Hepatocyte (in vitro differentiated cells): ENCODE data around the gene PTCH2. TPM values are rescaled to one million over a fixed set of nuclear protein-coding genes. Genes with fewer than 3 reads are reported as not detected.

Experiments used
- DNase-seq: peaks from one replicate; pipeline ENCODE4 v3.0.0-alpha.2; 2016; ENCODE audit warnings: low spot score
- H2AFZ ChIP-seq: fragments of 200-600 bp; sonication (generic); 2 replicates; pipeline ENCODE4 v1.6.0; 2016; ENCODE audit warnings: antibody characterized with exemption, mild to moderate bottlenecking
- H3K27ac ChIP-seq: fragments of 200-600 bp; sonication (generic); 2 replicates; pipeline ENCODE4 v1.5.1; 2016; ENCODE audit warnings: mild to moderate bottlenecking
- H3K27me3 ChIP-seq: fragments of 200-600 bp; sonication (generic); 2 replicates; pipeline ENCODE4 v1.6.1; 2016
- H3K36me3 ChIP-seq: fragments of 200-600 bp; sonication (generic); replicated peaks from 2 replicates; pipeline ENCODE4 v1.5.1; 2016; ENCODE audit warnings: low read depth; ENCODE audit not compliant: insufficient read depth
- H3K4me1 ChIP-seq: fragments of 200-600 bp; sonication (generic); 2 replicates; pipeline ENCODE4 v1.5.1; 2016; ENCODE audit warnings: mild to moderate bottlenecking, moderate library complexity; ENCODE audit not compliant: insufficient read depth
- H3K4me2 ChIP-seq: fragments of 200-600 bp; sonication (generic); 2 replicates; pipeline ENCODE4 v1.6.0; 2016
- H3K4me3 ChIP-seq: fragments of 200-600 bp; sonication (generic); 2 replicates; pipeline ENCODE4 v1.5.1; 2016; ENCODE audit warnings: mild to moderate bottlenecking
- H3K79me2 ChIP-seq: fragments of 200-600 bp; sonication (generic); 2 replicates; pipeline ENCODE4 v1.6.0; 2017; ENCODE audit warnings: mild to moderate bottlenecking
- H3K9me2 ChIP-seq: fragments of 200-600 bp; sonication (generic); replicated peaks from 2 replicates; pipeline ENCODE4 v1.6.0; 2017; ENCODE audit warnings: mild to moderate bottlenecking; ENCODE audit not compliant: insufficient read depth
- H3K9me3 ChIP-seq: fragments of 200-600 bp; sonication (generic); 2 replicates; pipeline ENCODE4 v1.5.1; 2016; ENCODE audit warnings: low read depth, mild to moderate bottlenecking
- H4K20me1 ChIP-seq: fragments of 200-600 bp; sonication (generic); 2 replicates; pipeline ENCODE4 v1.6.0; 2016; ENCODE audit warnings: mild to moderate bottlenecking; ENCODE audit not compliant: insufficient read depth, poor library complexity, severe bottlenecking
- EZH2 ChIP-seq: fragments of 200-600 bp; sonication (generic); IDR thresholded peaks from 2 replicates; pipeline ENCODE4 v1.6.1; 2016; ENCODE audit warnings: antibody characterized with exemption, mild to moderate bottlenecking, borderline replicate concordance
- EZH2phosphoT487 ChIP-seq: fragments of 200-600 bp; sonication (generic); IDR thresholded peaks from one replicate; pipeline ENCODE4 v1.6.1; 2018; ENCODE audit warnings: antibody characterized with exemption, mild to moderate bottlenecking, low read depth, moderate library complexity; ENCODE audit not compliant: unreplicated experiment, severe bottlenecking
- WGBS: methylation state at CpG from one replicate; pipeline ENCODE4 v1.1.6; 2016; ENCODE audit warnings: low lambda C conversion rate; ENCODE audit errors: missing lambda C conversion rate; 5-methylcytosine and 5-hydroxymethylcytosine counted together
- polyA plus RNA-seq: library from polyadenylated mRNA; unstranded; fragments of >200 nt; fragmentation: Nextera tagmentation; extraction: Ambion mirVana; gene quantifications from 2 replicates; pipeline ENCODE4 v1.2.1, GENCODE V29; 2016
- total RNA-seq: library from RNA; depleted of rRNA; stranded (reverse); fragments of >200 nt; gene quantifications from 2 replicates; pipeline ENCODE4 v1.2.3, GENCODE V29; 2014
- TF ChIP-seq, protein P1 (sequence below): fragments of 200-600 bp; sonication (generic); IDR thresholded peaks from 2 replicates; pipeline ENCODE4 v1.5.1; 2016; ENCODE audit warnings: antibody characterized with exemption, mild to moderate bottlenecking; ENCODE audit not compliant: poor library complexity

PTCH2 gene
- total and polyA plus RNA-seq, 2 experiments from 2014 or later, result 0.43 to 1.3 TPM

DNA sequence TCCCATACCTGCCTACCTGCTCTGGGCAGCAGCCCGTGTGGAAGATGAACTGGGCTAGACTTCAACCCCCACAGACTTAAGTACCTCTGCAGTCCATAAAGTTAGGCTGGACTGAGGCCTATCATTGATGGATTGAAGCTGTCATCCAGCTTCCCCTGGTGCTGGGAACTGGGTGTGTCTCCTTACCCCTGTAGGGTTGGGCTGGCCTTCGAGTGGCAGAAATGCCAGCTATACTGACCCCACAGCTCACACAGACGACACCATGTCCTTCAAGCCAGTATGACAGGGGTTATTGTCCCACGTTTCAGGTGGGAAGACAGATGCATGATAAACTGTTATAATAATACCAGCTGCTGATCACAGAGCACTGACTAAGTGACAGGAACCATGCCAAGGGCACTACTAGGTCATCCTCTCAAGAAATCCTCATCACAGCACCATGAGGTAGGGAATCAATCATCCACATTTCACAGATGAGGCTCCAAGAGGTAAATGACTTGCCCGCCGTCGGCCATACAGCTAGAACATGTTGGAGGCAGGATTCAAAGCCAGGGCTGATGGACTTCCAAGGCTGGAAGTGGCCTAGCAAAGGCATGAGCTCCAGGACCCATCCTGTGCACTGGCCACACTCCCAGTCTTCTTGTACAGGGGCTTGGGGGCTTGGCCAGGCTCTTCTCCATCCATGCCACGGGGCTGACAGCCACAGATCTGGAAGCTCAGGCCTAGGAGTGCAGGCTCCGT, 54.8 kb downstream of the PTCH2 start, which contains the start of gene BEST4:
Gene BEST4, minus strand, starts transcription at position 51 of the 741 bp plus-strand sequence. CDS start 465 bp downstream, outside the sequence.
- DNase-seq, result no peak
- no peaks in the 10 kb centered on the region for H3K27me3 ChIP-seq
- no peak within 1 kb of the TSS for H3K4me2 ChIP-seq
- H3K36me3 ChIP-seq, result no peaks in the 10 kb centered on the region
- TF ChIP-seq EZH2, result no peak
- TF ChIP-seq, protein P1, sequence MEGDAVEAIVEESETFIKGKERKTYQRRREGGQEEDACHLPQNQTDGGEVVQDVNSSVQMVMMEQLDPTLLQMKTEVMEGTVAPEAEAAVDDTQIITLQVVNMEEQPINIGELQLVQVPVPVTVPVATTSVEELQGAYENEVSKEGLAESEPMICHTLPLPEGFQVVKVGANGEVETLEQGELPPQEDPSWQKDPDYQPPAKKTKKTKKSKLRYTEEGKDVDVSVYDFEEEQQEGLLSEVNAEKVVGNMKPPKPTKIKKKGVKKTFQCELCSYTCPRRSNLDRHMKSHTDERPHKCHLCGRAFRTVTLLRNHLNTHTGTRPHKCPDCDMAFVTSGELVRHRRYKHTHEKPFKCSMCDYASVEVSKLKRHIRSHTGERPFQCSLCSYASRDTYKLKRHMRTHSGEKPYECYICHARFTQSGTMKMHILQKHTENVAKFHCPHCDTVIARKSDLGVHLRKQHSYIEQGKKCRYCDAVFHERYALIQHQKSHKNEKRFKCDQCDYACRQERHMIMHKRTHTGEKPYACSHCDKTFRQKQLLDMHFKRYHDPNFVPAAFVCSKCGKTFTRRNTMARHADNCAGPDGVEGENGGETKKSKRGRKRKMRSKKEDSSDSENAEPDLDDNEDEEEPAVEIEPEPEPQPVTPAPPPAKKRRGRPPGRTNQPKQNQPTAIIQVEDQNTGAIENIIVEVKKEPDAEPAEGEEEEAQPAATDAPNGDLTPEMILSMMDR, result no peak
- no peak for TF ChIP-seq EZH2phosphoT487
- H4K20me1 ChIP-seq, result no peaks in the 10 kb centered on the region
- H2AFZ ChIP-seq, result no peak within 1 kb of the TSS
- no peaks in the 10 kb centered on the region for H3K79me2 ChIP-seq
- H3K27ac ChIP-seq, result no peak within 1 kb of the TSS
- H3K4me3 ChIP-seq, result no peak within 1 kb of the TSS
- 89% methylated on average over 9 of the region's 9 CpGs for WGBS
- H3K9me2 ChIP-seq, result no peaks in the 10 kb centered on the region
- peaks cover 21% of the 10 kb centered on the region for H3K4me1 ChIP-seq
- H3K9me3 ChIP-seq, result no peaks in the 10 kb centered on the region

DNA sequence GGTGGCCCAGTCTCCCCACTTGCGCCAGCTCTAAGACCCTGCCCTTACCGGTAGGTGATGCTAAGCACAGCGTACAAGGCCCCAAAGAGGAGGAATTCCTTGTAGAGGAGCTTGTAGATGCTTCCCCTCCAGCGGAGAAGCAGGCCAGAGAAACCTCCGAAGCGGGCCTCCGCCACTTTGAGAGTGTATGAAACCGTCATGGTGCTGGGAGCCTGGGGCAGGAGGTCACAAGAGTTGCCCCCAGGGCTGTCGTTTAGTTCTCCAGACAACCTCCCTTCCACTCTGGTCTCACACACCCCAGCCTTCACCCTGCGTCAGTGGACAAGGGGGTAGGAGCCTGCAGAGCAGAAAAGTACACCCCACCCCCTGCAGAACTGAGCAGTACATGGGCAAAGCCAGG, 55.5 kb downstream of the PTCH2 start:
- Histone ChIP-seq H3K79me2 (no peaks in the 10 kb centered on the region), H3K4me3 (no peak overlapping the region), H3K27ac (no peak overlapping the region), H3K36me3 (no peaks in the 10 kb centered on the region), H3K9me3 (no peaks in the 10 kb centered on the region), H3K9me2 (no peaks in the 10 kb centered on the region), H3K27me3 (no peaks in the 10 kb centered on the region), H2AFZ (no peak overlapping the region), H4K20me1 (no peaks in the 10 kb centered on the region), H3K4me2 (no peak overlapping the region), H3K4me1 (peaks cover 21% of the 10 kb centered on the region)
- WGBS, result 94% methylated on average over 10 of the region's 10 CpGs
- TF ChIP-seq EZH2phosphoT487 (no peak), EZH2 (no peak)
- TF ChIP-seq, protein P1, result no peak
- DNase-seq, result no peak

DNA sequence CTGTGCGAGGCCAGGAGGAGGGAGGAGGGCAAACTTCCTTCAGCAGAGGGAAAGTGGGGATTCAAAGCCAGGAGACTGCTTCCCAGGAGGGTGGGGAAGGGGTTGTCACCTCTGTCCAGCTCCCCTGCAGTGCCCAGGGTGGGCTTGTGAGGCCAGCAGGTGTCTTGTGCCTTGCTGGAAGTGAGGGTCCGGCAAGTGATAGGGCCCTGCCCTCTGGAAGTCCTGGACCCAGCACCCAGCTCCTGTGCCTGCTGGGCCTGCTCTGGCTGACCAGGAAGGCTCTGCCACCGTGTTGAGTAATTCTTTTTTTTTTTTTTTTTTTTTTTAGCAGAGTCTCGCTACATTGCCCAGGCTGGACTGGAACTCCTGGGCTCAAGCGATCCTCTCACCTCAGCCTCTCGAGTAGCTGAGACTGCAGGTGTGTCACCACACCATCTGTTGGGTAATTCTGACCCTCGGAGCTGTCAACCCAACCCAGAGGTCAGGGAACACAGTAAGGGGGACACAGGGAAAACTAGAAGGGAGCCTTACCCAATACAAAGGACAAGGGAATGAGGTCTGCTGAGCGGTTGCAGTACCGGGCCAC, 56.1 kb downstream of the PTCH2 start:
- Histone ChIP-seq H3K4me3 (no peak overlapping the region), H3K27ac (peak overlapping the region; percentile 75)
- WGBS, result 83% methylated on average over 9 of the region's 9 CpGs

More for the DNA sequence above, 56.1 kb downstream of the PTCH2 start:
- TF ChIP-seq EZH2 (no peak), EZH2phosphoT487 (no peak)
- TF ChIP-seq, protein P1, result no peak
- DNase-seq, result no peak
- Histone ChIP-seq H3K79me2 (no peaks in the 10 kb centered on the region), H3K27me3 (no peaks in the 10 kb centered on the region), H3K9me3 (no peaks in the 10 kb centered on the region), H3K9me2 (no peaks in the 10 kb centered on the region), H4K20me1 (no peaks in the 10 kb centered on the region), H2AFZ (peak overlapping the region; percentile 88), H3K4me2 (peak overlapping the region; percentile 96), H3K36me3 (no peaks in the 10 kb centered on the region), H3K4me1 (peaks cover 21% of the 10 kb centered on the region)
